ENCODE data around the gene C17orf67.

DNA sequence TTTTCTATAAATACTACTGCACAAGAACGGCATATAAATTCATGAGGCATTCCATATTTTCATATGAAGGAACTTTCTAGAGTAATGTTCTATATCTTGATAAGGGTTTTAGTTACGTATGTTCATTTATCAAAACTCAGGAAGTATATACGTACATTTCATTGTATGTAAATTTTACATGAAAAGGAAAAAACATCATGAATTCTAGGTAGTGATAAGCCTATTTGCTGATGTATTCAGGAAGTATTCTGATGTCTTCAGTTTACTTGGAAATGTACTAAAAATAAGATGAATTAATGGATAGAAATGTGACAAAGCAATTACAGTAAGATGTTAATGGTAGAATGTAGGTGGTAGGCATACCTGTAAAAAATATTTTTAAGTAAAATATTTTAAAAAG lies 5.0 kb upstream of the C17orf67 start:
- TF ChIP-seq, protein P1, sequence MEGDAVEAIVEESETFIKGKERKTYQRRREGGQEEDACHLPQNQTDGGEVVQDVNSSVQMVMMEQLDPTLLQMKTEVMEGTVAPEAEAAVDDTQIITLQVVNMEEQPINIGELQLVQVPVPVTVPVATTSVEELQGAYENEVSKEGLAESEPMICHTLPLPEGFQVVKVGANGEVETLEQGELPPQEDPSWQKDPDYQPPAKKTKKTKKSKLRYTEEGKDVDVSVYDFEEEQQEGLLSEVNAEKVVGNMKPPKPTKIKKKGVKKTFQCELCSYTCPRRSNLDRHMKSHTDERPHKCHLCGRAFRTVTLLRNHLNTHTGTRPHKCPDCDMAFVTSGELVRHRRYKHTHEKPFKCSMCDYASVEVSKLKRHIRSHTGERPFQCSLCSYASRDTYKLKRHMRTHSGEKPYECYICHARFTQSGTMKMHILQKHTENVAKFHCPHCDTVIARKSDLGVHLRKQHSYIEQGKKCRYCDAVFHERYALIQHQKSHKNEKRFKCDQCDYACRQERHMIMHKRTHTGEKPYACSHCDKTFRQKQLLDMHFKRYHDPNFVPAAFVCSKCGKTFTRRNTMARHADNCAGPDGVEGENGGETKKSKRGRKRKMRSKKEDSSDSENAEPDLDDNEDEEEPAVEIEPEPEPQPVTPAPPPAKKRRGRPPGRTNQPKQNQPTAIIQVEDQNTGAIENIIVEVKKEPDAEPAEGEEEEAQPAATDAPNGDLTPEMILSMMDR (conservative IDR thresholded peaks at IDR 0.05; ENCODE audit: low read depth in 2 of 2), result no peak
- no peak for TF ChIP-seq POLR2AphosphoS5 (IDR thresholded peaks at IDR 0.05; ENCODE audit: low read depth)
- no peak for TF ChIP-seq EZH2 (IDR thresholded peaks at IDR 0.05; ENCODE audit: low read depth, unreplicated experiment)
- TF ChIP-seq CREB1 (CRISPR knock-in tag; IDR thresholded peaks at IDR 0.05; ENCODE audit: low read depth), result no peak
- TF ChIP-seq, protein P2, sequence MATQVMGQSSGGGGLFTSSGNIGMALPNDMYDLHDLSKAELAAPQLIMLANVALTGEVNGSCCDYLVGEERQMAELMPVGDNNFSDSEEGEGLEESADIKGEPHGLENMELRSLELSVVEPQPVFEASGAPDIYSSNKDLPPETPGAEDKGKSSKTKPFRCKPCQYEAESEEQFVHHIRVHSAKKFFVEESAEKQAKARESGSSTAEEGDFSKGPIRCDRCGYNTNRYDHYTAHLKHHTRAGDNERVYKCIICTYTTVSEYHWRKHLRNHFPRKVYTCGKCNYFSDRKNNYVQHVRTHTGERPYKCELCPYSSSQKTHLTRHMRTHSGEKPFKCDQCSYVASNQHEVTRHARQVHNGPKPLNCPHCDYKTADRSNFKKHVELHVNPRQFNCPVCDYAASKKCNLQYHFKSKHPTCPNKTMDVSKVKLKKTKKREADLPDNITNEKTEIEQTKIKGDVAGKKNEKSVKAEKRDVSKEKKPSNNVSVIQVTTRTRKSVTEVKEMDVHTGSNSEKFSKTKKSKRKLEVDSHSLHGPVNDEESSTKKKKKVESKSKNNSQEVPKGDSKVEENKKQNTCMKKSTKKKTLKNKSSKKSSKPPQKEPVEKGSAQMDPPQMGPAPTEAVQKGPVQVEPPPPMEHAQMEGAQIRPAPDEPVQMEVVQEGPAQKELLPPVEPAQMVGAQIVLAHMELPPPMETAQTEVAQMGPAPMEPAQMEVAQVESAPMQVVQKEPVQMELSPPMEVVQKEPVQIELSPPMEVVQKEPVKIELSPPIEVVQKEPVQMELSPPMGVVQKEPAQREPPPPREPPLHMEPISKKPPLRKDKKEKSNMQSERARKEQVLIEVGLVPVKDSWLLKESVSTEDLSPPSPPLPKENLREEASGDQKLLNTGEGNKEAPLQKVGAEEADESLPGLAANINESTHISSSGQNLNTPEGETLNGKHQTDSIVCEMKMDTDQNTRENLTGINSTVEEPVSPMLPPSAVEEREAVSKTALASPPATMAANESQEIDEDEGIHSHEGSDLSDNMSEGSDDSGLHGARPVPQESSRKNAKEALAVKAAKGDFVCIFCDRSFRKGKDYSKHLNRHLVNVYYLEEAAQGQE (IDR thresholded peaks at IDR 0.05; ENCODE audit: unreplicated experiment), result no peak
- TF ChIP-seq EZH2phosphoT487 (IDR thresholded peaks at IDR 0.05; ENCODE audit: unreplicated experiment), result no peak
- TF ChIP-seq NANOG (IDR thresholded peaks at IDR 0.05; ENCODE audit: borderline replicate concordance), result no peak
- no peak for TF ChIP-seq JUNB (IDR thresholded peaks at IDR 0.05; ENCODE audit: unreplicated experiment)

Data from GM23338 (cell line).